Loucy (cell line): ENCODE data around the gene LMBR1.

Source experiments
- CTCF ChIP-seq: fragments of 200-600 bp; sonication (generic); conservative IDR thresholded peaks from 2 replicates; pipeline ENCODE4 v1.5.1; 2014; ENCODE audit warnings: mild to moderate bottlenecking, antibody characterized with exemption, low read length
- EZH2phosphoT487 ChIP-seq: fragments of 200-600 bp; IDR thresholded peaks from 2 replicates; pipeline ENCODE4 v1.6.1; 2018; ENCODE audit warnings: antibody characterized with exemption, mild to moderate bottlenecking, moderate library complexity, borderline replicate concordance

GRCh38 chr7:156823435-156823834 lies 69.5 kb downstream of the LMBR1 start:
- no peak for TF ChIP-seq CTCF
- TF ChIP-seq EZH2phosphoT487, result no peak
